BLaER1 (cell line): ENCODE measurements around the gene CLSTN2.

Source experiments
- H3K27ac ChIP-seq: shearing (Covaris generic); formaldehyde crosslinking; 2 replicates; pipeline ENCODE4 v1.8.1; 2022
- H3K27me3 ChIP-seq: shearing (Covaris generic); formaldehyde crosslinking; 2 replicates; pipeline ENCODE4 v1.8.1; 2022
- H3K36me3 ChIP-seq: shearing (Covaris generic); formaldehyde crosslinking; 2 replicates; pipeline ENCODE4 v1.8.1; 2022
- H3K4me1 ChIP-seq: shearing (Covaris generic); formaldehyde crosslinking; 2 replicates; pipeline ENCODE4 v1.8.1; 2022
- H3K4me2 ChIP-seq: shearing (Covaris generic); formaldehyde crosslinking; 2 replicates; pipeline ENCODE4 v1.8.1; 2022
- H3K4me3 ChIP-seq: shearing (Covaris generic); formaldehyde crosslinking; 2 replicates; pipeline ENCODE4 v1.8.1; 2022
- H3K9ac ChIP-seq: shearing (Covaris generic); formaldehyde crosslinking; 2 replicates; pipeline ENCODE4 v1.8.1; 2022
- H3K9me3 ChIP-seq: shearing (Covaris generic); formaldehyde crosslinking; 2 replicates; pipeline ENCODE4 v1.8.1; 2022
- H4K20me1 ChIP-seq: shearing (Covaris generic); formaldehyde crosslinking; 2 replicates; pipeline ENCODE4 v1.8.1; 2022
- Cebpa-rat ChIP-seq: shearing (Covaris generic); IDR thresholded peaks from 2 replicates; pipeline ENCODE4 v1.8.1; 2022

The CLSTN2 gene

GRCh38 chr3:140258222-140258724 is 323.3 kb downstream of the CLSTN2 start:
- no peaks in the 10 kb centered on the region for H3K27me3 ChIP-seq
- H4K20me1 ChIP-seq, result no peaks in the 10 kb centered on the region
- no peaks in the 10 kb centered on the region for H3K4me1 ChIP-seq
- no peak overlapping the region for H3K4me2 ChIP-seq
- no peak overlapping the region for H3K27ac ChIP-seq
- no peaks in the 10 kb centered on the region for H3K9me3 ChIP-seq
- TF ChIP-seq Cebpa-rat, result no peak
- H3K4me3 ChIP-seq, result no peak overlapping the region
- no peaks in the 10 kb centered on the region for H3K36me3 ChIP-seq
- H3K9ac ChIP-seq, result no peak overlapping the region

GRCh38 chr3:140265302-140265701 is 330.3 kb downstream of the CLSTN2 start:
- H3K9me3 ChIP-seq, result no peaks in the 10 kb centered on the region
- H3K9ac ChIP-seq, result no peak overlapping the region
- no peak for TF ChIP-seq Cebpa-rat
- H3K4me1 ChIP-seq, result no peaks in the 10 kb centered on the region
- no peak overlapping the region for H3K4me3 ChIP-seq
- H3K4me2 ChIP-seq, result no peak overlapping the region
- no peaks in the 10 kb centered on the region for H3K27me3 ChIP-seq
- no peaks in the 10 kb centered on the region for H4K20me1 ChIP-seq
- no peak overlapping the region for H3K27ac ChIP-seq
- no peaks in the 10 kb centered on the region for H3K36me3 ChIP-seq

- TF ChIP-seq Cebpa-rat, result no peak
- no peaks in the 10 kb centered on the region for H3K9me3 ChIP-seq
- no peak overlapping the region for H3K4me2 ChIP-seq
Observed at GRCh38 chr3:140268103-140268502, 333.1 kb downstream of the CLSTN2 start.

GRCh38 chr3:140268610-140269009 is 333.6 kb downstream of the CLSTN2 start:
- no peak overlapping the region for H3K4me3 ChIP-seq
- H3K27ac ChIP-seq, result no peak overlapping the region
- H4K20me1 ChIP-seq, result no peaks in the 10 kb centered on the region
- H3K27me3 ChIP-seq, result no peaks in the 10 kb centered on the region
- no peaks in the 10 kb centered on the region for H3K9me3 ChIP-seq
- no peak for TF ChIP-seq Cebpa-rat
- H3K36me3 ChIP-seq, result no peaks in the 10 kb centered on the region
- no peak overlapping the region for H3K9ac ChIP-seq
- H3K4me2 ChIP-seq, result no peak overlapping the region
- H3K4me1 ChIP-seq, result no peaks in the 10 kb centered on the region

More at GRCh38 chr3:140268103-140268502, 333.1 kb downstream of the CLSTN2 start:
- Histone ChIP-seq H4K20me1 (no peaks in the 10 kb centered on the region), H3K36me3 (no peaks in the 10 kb centered on the region), H3K9ac (no peak overlapping the region), H3K27ac (no peak overlapping the region), H3K4me1 (no peaks in the 10 kb centered on the region), H3K4me3 (no peak overlapping the region), H3K27me3 (no peaks in the 10 kb centered on the region)

GRCh38 chr3:140270329-140270728 is 335.3 kb downstream of the CLSTN2 start:
- TF ChIP-seq Cebpa-rat, result no peak
- H3K4me1 ChIP-seq, result no peaks in the 10 kb centered on the region
- H3K27me3 ChIP-seq, result no peaks in the 10 kb centered on the region
- no peak overlapping the region for H3K4me3 ChIP-seq
- H3K4me2 ChIP-seq, result no peak overlapping the region
- no peaks in the 10 kb centered on the region for H4K20me1 ChIP-seq
- H3K27ac ChIP-seq, result no peak overlapping the region
- H3K36me3 ChIP-seq, result no peaks in the 10 kb centered on the region
- H3K9ac ChIP-seq, result no peak overlapping the region
- no peaks in the 10 kb centered on the region for H3K9me3 ChIP-seq

GRCh38 chr3:140273542-140274195 is 338.7 kb downstream of the CLSTN2 start:
- no peaks in the 10 kb centered on the region for H3K9me3 ChIP-seq
- H3K36me3 ChIP-seq, result no peaks in the 10 kb centered on the region
- no peak overlapping the region for H3K27ac ChIP-seq
- TF ChIP-seq Cebpa-rat, result no peak
- no peak overlapping the region for H3K4me3 ChIP-seq
- H3K4me2 ChIP-seq, result no peak overlapping the region
- H3K27me3 ChIP-seq, result no peaks in the 10 kb centered on the region
- no peaks in the 10 kb centered on the region for H3K4me1 ChIP-seq
- no peaks in the 10 kb centered on the region for H4K20me1 ChIP-seq
- H3K9ac ChIP-seq, result no peak overlapping the region

GRCh38 chr3:140274429-140274828 is 339.4 kb downstream of the CLSTN2 start:
- Histone ChIP-seq H3K9ac (no peak overlapping the region), H3K4me3 (no peak overlapping the region), H4K20me1 (no peaks in the 10 kb centered on the region), H3K27ac (no peak overlapping the region), H3K27me3 (no peaks in the 10 kb centered on the region), H3K9me3 (no peaks in the 10 kb centered on the region), H3K4me1 (no peaks in the 10 kb centered on the region), H3K4me2 (no peak overlapping the region), H3K36me3 (no peaks in the 10 kb centered on the region)
- TF ChIP-seq Cebpa-rat, result no peak

- no peak for TF ChIP-seq Cebpa-rat
- Histone ChIP-seq H3K4me2 (no peak overlapping the region), H3K4me1 (no peaks in the 10 kb centered on the region), H4K20me1 (no peaks in the 10 kb centered on the region), H3K4me3 (no peak overlapping the region), H3K36me3 (no peaks in the 10 kb centered on the region), H3K27me3 (no peaks in the 10 kb centered on the region), H3K9ac (no peak overlapping the region), H3K27ac (no peak overlapping the region), H3K9me3 (no peaks in the 10 kb centered on the region)
Observed at GRCh38 chr3:140276703-140277102, 341.7 kb downstream of the CLSTN2 start.

- Histone ChIP-seq H3K4me2 (no peak overlapping the region), H3K4me3 (no peak overlapping the region), H3K9ac (no peak overlapping the region), H3K9me3 (no peaks in the 10 kb centered on the region), H4K20me1 (no peaks in the 10 kb centered on the region), H3K36me3 (no peaks in the 10 kb centered on the region), H3K27ac (no peak overlapping the region), H3K27me3 (no peaks in the 10 kb centered on the region), H3K4me1 (no peaks in the 10 kb centered on the region)
- TF ChIP-seq Cebpa-rat, result no peak
Observed at GRCh38 chr3:140277886-140278285, 342.9 kb downstream of the CLSTN2 start.

GRCh38 chr3:140284372-140284771 is 349.4 kb downstream of the CLSTN2 start:
- no peak for TF ChIP-seq Cebpa-rat
- no peaks in the 10 kb centered on the region for H3K9me3 ChIP-seq
- no peaks in the 10 kb centered on the region for H4K20me1 ChIP-seq
- H3K4me3 ChIP-seq, result no peak overlapping the region
- no peak overlapping the region for H3K4me2 ChIP-seq
- no peak overlapping the region for H3K27ac ChIP-seq
- no peaks in the 10 kb centered on the region for H3K36me3 ChIP-seq
- no peak overlapping the region for H3K9ac ChIP-seq
- no peaks in the 10 kb centered on the region for H3K27me3 ChIP-seq
- H3K4me1 ChIP-seq, result no peaks in the 10 kb centered on the region

GRCh38 chr3:140285380-140285779 is 350.4 kb downstream of the CLSTN2 start:
- no peaks in the 10 kb centered on the region for H4K20me1 ChIP-seq
- no peak overlapping the region for H3K4me2 ChIP-seq
- H3K27ac ChIP-seq, result no peak overlapping the region
- H3K4me1 ChIP-seq, result no peaks in the 10 kb centered on the region
- H3K36me3 ChIP-seq, result no peaks in the 10 kb centered on the region
- H3K4me3 ChIP-seq, result no peak overlapping the region
- no peak for TF ChIP-seq Cebpa-rat
- H3K9ac ChIP-seq, result no peak overlapping the region
- no peaks in the 10 kb centered on the region for H3K27me3 ChIP-seq
- no peaks in the 10 kb centered on the region for H3K9me3 ChIP-seq
